Endometrial microvascular endothelial cells (primary cell): ENCODE data around the gene KIF1C. TPM values are rescaled to one million over a fixed set of nuclear protein-coding genes. Genes with fewer than 3 reads are reported as not detected.

Source experiments
- in situ Hi-C: cut with HindIII; loops from 2 replicates; pipeline ENCODE4 v1.10.0; 2017; ENCODE audit warnings: low sequenced_read_pairs, low pct_unique_long_range_greater_than_20kb; ENCODE audit errors: inconsistent ontology term
- total RNA-seq: library from RNA; depleted of rRNA; stranded (reverse); fragments of >200 nt; gene quantifications from one replicate; pipeline ENCODE4 v1.2.3, GENCODE V29; 2015; ENCODE audit errors: inconsistent ontology term

Gene KIF1C
- total RNA-seq, result 110 TPM

DNA sequence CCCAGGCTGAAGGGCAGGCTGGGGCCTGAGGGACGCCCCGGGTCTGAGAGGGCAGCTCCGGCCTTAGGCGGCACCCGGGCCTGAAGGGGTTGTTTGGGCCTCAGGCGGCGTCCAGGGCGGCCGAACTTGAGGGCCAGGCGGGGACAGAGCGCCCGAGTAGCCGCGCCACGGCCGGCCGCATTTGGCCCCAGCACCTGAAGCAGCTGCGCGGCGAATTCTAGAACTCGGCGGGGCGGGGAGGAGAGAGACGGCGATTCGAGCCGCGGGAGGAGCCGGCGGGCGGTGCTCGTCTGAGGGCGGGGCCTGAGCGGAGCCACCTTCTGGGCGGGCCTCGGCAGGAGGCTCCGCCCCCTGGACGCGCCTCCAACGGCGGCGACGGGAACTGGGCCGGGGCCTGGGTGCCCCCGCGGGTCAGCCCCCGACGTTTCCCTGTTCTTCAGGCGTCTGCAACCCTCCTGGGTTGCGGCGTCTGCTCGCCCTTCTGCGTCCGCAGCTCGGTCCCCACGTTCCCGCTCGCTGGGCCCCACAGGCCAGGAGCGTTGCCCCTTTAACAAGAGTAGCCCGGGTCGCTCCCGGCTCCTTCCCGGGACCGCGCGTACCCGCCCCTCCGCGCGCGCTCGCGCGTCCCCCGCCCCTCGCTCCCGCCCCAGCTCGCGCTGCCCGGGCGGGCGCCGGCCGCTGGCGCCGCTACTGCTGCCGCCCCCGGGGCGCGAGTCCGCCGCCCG, at the start of gene KIF1C, which contains the start of gene INCA1:
Gene KIF1C, plus strand, starts transcription at position 649 of the 725 bp plus-strand sequence. CDS start 2,297 bp downstream, outside the sequence.
Gene INCA1, minus strand, starts transcription at position 221 of the 725 bp plus-strand sequence. CDS start 3,085 bp downstream, outside the sequence.
- in situ Hi-C loops, result no loop called here

DNA sequence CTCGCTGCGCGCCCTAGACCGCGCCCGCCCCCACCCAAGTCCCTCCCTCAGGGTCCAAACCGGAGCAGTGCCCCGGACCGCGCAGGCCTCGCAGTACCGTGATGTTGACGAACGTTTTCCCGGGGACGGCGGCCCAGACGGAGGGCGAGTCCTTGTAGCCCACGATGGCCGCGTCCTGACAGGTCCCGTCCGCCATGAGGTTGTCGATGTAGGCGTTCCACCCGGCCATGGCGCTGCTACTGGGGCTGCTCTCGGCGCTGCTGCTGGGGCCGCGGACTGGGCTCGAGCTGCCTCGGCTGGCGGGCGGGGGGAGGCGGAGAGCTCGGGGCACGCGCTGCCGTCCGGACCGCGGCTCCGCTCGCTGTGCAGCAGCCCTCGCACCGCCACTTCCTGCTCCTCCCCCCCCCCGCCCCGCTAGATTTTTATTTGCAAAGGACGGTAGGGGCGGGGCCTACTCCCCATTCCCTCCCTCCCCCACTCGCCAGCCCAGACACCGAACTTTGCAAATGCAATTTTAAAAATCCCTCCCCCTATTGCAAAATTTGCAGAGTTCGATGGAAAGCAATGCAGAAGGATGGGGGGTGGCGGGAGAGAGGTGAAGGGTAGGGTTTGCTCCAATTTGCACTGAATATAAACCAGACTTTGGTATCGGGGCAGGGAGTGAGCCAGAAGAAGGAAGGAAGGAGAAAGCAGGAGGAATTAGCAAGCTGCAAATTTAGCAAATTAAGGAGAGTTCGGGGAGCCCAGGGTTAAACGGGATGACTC, 49.4 kb upstream of the KIF1C start, which contains the start of gene PFN1:
Gene PFN1, minus strand, starts transcription at position 365 of the 765 bp plus-strand sequence. Its CDS starts 136 bp downstream, at position 229.
- in situ Hi-C loops, result no loop called here

DNA sequence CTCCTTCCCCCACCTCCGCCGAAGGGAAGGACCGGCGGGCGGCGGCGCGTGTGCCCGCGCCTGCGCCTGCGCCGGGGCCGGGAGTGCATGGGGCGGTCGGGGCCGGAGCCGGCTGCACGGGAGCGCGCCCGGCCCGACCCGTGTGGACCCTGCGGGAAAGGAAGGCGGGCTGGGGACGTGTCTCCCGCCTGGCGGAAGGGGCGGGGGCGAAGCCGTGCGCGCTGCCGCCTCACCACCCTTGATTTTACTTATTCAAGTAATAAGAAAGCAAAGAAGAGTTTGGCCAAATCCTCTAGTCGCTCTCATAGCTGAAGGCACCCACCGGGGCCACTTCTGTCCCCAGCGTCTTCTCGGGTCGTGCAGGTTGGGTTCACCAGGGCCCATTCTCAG, 48.8 kb upstream of the KIF1C start:
- in situ Hi-C loops, result no loop called here

DNA sequence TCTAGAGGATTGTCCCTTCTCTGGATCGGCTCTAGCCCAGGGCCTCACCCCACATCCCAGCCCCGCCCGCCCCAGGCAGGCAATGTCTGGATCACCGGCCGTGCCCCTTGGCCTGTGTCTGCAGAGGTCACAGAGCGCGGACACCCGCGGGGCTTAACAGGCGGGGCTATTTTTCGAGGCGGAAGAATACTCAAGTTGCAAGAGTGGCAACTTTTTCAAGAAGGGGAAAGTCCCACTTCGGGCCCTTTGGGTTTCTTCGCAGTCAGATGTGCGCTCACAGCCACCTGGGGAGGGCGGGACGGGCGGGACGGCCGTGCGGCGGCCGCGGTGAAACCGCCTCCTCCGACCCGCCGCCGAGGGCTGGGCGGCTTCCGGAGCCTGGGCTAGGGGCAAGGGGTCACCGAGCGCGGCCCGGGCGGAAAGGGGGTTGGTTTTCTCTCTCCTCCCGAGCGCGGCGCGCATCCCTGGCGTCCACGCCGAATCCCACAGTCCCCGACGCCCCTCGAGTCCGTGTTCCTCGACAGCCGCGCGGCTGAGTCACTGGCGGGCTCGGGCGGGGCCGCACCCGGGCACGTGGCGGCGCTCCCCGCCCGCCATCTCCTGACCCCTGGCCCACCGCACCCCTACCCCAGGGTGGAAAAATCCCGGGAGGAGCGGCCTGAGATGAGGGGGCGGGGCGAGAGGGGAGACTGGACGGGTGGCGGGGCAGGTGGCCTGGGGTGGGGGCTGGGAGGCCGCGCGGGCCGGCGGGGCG, 48.3 kb upstream of the KIF1C start:
- in situ Hi-C loops, result no loop called here

DNA sequence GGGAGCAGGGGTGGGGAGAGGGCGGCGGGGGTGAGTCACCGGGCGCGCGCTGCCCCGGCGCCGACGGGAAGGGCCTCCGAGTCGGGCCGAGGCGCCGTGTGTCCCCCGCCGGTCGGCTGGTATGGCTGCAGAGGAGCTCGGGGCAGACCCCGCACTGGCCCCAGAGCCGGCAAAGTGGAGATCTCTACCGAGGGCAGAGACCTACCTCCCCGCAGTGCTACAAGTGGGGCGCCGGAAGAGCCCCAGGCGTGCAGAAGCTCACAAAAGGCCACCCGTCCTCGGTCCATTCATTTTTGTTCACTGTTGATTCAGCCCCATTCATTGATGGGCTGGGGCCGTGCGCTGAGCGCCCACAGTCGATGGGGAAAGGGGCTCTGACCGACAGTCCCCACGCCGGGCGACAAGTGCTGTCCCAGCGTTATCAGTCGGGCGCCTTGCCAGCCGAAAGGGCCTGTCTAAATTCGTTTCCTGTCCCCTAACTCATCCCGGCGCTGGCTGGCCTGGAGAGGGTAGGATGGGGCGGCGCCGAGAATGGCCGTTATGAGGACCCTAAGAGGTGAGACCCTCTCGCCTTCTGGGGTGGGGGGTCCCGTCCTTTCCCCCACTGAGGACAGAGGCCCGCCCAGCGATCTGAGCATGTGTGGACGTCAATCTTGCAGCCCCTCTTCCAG, 47.5 kb upstream of the KIF1C start:
- in situ Hi-C loops, result no loop called here

DNA sequence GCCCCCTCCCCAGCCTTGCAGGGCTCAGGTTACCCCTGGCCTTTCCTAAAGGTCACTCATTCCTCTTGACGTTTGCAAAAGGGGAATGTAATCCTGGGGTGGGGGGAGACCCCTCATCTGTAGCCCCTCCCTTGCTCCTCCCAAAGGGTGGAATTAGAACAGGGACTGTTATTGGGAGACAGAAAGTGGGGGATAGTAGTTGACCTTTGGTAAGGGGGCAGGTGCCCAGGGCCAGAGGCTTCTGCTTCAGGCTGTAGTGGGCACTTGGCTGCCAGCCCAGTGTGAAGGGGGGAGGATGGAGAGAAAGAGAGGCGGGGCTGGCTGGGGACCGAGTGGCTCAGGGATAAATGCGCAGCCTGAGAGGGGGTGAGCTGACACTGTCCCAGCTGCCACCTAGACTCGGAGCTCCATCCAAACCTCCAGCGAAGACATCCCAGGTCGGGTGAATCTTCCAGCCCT, 47.0 kb upstream of the KIF1C start, which contains the start of gene ENO3:
Gene ENO3, plus strand, starts transcription at position 374 of the 459 bp plus-strand sequence. CDS start 711 bp downstream, outside the sequence.
- in situ Hi-C loops, result no loop called here

DNA sequence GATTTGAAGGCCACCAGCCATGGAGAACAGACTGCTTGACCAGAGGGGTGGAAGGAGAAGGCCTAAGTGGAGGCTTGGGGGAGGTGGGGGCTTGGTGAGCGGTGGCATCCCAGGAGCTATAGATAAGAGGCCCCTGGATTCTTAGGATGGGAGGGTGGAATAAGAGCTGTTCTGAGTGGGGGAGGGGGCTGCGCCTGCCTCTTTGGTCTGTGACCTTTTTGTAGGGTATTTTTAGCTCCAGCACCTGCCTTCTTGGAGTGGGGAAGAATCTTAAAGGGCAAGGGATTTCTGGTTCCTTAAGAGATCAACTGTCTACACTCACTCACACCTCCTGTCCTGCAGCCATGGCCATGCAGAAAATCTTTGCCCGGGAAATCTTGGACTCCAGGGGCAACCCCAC, 46.3 kb upstream of the KIF1C start:
- in situ Hi-C loops, result no loop called here

DNA sequence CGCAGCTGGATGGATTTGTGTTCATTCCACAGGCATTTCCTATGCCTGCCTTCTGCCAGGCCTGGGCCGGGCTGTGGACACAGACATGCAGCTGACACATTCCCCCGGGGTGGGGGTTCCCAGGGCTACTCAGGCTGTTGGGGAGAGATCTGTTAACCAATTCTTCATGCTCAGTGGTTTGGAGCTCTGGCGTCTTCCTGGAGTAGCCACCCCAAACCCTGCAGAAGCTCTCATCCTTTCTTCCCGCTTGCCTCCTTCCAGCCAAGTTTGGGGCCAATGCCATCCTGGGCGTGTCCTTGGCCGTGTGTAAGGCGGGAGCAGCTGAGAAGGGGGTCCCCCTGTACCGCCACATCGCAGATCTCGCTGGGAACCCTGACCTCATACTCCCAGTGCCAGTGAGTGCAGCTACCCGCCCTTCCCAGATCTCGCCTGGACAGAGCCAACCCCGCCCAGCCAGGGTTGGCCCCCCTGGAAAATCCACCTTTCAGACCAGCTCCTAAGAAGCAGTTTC, 44.2 kb upstream of the KIF1C start:
- in situ Hi-C loops, result no loop called here

DNA sequence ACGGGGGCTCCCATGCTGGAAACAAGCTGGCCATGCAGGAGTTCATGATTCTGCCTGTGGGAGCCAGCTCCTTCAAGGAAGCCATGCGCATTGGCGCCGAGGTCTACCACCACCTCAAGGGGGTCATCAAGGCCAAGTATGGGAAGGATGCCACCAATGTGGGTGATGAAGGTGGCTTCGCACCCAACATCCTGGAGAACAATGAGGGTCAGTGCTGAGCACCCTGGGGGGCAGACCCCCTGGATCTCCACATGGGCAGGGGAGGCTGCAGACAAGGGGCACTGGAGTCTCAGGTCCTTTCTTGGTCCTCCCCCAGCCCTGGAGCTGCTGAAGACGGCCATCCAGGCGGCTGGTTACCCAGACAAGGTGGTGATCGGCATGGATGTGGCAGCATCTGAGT, 42.7 kb upstream of the KIF1C start:
- in situ Hi-C loops, result no loop called here

DNA sequence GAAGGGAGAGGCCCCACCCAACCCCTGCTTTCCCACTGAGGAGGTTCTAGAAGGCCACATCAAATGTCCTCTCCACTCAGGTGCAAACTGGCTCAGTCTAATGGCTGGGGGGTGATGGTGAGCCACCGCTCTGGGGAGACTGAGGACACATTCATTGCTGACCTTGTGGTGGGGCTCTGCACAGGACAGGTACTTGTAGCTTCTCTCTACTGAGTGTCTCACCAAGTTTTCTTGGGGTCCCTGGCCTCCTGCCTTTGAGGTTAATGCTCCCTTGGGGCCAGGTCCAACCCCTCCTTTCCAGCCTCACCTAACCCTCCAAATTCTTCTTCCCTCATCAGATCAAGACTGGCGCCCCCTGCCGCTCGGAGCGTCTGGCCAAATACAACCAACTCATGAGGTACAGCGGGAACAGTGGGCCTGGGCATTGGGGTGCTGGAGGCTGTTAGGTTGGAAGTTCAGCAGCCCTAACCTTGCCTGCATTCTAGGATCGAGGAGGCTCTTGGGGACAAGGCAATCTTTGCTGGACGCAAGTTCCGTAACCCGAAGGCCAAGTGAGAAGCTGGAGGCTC, 41.2 kb upstream of the KIF1C start:
- in situ Hi-C loops, result no loop called here

DNA sequence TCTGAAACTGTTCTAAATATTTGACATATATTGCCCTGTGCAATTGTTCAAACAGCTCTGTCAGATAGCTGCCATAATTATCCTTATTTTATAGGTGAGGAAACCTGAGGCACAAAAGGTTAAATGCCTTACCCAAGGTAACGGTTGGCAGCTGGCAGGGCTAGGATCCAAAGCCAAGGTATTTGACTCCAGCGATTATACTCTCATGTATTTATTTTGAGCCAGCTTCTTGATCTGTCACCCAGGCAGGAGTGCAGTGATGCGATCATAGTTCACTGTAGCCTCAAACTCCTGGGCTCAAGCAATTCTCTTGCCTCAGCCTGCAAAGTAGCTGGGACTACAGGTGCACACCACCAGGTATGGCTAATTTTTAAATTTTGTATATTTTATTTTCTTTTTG, 39.6 kb upstream of the KIF1C start:
- in situ Hi-C loops, result no loop called here

DNA sequence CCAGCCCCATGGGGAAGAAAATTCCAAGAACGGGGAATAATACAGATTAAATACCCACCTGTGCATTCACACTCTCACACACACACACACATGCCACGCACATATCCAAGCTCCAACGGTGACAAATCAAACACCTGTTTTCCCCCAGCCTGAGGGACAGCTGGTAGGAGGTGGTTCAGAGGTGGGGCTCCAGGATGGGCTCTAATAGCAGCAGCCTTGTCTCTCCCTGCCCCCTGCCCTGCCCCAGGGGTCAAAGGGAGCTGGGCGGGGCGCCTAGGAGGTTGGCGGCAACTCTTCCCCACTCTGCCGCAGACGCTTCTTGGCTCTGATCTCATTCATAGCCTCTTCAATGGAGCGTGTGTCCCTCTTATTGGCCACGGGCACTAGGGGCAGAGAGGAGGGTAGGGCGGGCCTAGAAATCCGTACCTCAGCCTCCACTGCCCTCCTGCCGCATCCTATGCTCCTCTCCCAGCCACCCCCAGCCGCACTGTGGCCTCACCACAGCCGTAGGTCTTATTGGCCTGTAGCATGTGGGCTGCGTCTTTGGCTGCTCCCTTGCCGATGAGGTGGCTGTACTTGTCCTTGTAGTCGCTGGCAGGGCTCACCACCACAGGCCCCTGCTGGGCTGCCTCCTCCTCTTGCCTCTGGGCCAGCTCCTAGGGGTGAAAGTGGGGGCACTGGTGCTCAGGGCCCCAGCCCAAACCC, 38.3 kb upstream of the KIF1C start:
- in situ Hi-C loops, result no loop called here

DNA sequence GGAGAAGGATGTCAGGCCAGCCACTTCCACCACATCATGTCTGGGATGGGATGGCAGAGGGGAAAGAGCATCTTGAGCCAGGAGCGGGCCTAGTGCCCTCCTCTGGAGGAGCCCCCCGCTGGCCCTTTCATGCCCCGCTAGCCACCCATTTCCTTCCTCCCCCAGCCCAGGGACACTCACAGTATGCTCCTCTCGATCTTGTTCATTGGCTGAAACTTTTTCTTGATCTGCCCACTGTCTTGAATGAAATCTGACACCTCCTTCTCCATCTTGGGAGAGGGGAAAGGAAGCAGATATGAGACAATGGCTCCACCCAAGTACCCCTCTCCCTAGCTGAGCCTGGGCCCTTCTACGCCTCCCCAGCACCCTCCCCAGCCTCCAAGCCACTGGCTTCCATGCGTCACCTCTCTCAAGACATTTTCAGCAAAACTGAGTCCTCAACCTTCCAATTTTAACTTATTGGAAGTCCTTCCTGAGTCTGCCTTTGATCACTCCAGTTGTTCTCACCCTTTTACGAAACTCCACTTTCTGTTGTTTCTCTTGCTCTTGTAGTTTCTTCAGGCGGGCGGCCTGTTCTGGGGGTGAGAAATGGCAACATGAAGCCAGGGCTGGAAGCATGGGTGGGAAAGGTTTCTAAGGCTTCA, 37.3 kb upstream of the KIF1C start:
- in situ Hi-C loops, result no loop called here

DNA sequence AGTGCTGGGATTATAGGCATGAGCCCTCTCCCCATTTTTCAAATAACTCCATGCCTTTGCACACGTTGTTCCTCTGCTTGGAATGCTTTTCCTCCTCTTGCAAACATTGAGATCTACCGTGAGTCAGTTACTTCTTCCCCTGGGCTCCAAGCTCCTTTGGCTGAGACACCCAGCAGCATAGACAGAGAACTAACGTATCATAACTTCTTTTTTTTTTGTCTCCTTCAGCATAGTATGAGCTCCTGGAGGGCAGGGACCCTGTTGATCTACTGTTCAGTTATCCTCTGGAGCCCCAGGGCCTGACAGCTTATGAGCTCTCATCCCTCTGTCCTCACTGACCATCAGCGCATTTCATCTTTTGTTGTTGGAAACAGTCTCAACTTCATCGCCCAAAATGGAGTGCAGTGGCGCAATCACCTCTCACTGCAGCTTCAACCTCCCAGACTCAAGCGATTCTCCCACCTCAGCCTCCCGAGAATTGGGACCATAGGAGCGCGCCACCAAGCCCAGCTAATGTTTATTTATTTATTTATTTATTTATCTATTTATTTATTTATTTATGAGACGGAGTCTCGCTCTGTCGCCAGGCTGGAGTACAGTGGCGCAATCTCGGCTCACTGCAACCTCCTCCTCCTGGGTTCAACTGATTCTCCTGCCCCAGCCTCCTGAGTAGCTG, 32.3 kb upstream of the KIF1C start:
- in situ Hi-C loops, result no loop called here

DNA sequence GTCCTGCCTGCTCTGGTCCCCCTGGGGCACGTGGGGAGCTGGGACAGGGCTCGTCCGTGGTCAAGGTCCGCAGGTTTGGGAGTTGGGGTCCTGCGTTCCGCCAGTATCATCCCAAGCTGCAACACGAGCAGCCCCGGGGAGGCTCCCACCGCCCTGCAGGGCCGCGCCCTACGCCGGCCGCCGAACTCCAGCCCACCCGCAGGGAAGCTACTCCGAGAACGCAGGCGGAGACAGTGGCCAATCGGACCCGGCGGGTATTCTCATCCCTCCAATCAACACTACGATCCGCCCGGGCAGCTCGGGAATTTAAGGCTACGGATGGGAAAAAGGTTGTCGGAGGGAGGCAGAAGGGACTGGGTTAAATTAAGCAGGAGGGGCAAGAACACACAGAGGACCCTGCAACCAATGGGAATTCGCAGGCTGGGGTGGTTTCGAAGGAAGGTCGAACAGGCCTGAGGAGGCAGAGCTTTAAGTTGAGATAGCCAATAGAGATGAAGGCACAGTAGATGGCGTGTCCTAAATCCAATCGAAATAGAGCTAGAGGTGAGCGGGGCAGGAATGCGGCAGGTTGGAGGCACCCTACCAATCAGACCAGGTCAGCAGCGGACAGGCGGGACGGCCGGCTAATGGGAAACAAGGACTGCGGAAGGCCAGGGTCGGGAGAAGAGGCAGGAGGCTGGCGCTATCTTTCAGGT, 30.8 kb upstream of the KIF1C start:
- in situ Hi-C loops, result no loop called here
